Measurements from ENCODE around the gene RFESD.
"Not testable (repeated sequence)": the region's sequence is repeated elsewhere in the genome, so short reads cannot be mapped to it uniquely, and the experiment has no call there.

RFESD gene

DNA sequence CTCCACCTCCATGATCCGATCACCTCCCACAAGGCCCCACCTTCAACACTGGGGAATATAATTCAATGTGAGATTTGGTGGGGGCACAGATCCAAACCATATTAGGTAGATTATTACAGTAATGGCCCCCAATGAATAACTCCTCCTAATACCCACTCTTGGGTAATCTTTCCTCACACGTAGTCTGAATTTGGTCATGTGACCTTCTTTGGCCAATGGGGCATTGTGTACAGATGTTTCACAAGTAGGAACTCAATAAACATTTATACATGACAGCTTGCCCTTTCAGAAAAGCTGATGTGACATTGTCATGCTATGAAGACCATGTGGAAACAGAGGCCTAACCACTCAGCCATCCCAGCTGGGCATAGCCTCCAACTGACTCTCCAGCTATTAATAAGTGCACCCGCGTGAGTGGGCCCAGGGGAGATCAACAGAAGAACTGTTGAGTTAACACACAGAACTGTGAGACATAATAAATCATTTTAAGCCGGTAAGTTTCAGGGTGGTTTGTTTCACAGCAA lies 16.1 kb upstream of the RFESD start:
- no peak for DNase-seq

GRCh38 chr5:95631255-95631958 lies 15.2 kb upstream of the RFESD start:
- DNase-seq, result no peak

GRCh38 chr5:95631991-95632675 lies 14.4 kb upstream of the RFESD start:
- peak; percentile 87 for DNase-seq

- DNase-seq, result not testable (repeated sequence)
These were observed 13.6 kb upstream of the RFESD start for GRCh38 chr5:95632942-95633341.

DNA sequence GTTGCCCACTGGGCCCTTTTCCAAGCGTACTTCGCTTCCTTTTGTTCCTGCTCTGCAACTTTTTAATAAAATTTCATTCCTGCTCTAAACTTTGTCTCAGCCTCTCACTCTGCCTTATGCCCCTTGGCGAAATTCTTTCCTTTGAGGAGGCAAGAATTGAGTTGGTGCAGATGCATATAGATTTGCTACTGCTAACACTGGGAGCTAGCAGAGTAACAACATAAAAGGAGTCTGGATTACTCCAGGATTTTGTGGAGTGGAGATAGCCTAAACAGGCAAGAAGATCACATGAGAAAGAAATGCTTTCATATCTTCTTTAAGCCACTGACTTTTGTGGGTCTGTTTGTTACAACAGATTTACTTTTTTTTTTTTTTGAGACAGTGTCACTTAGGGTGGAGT lies 12.9 kb upstream of the RFESD start:
- DNase-seq, result no peak

GRCh38 chr5:95634081-95634480 lies 12.5 kb upstream of the RFESD start:
- DNase-seq, result no peak

DNA sequence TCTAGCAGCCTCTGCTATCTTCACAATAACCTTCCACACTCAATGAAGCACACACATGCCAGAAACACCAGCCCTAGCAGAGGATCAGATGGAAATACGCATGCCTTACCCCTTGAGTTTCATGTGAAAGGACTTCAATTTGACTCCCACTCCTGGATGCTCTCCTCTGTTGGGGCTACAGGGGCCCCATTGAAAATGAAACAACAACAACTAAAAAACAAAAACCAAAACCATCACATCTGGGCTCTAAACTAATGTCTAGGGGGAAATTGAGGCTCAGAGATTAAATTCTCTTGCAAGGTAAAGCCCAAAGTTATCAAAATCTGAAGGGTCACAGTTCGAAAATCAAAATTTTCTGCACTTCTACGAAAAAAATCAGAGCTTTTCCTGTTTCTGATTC lies 7.9 kb upstream of the RFESD start:
- no peak for DNase-seq

- no peak for DNase-seq
These were observed 4.8 kb upstream of the RFESD start for GRCh38 chr5:95641741-95642220.

DNA sequence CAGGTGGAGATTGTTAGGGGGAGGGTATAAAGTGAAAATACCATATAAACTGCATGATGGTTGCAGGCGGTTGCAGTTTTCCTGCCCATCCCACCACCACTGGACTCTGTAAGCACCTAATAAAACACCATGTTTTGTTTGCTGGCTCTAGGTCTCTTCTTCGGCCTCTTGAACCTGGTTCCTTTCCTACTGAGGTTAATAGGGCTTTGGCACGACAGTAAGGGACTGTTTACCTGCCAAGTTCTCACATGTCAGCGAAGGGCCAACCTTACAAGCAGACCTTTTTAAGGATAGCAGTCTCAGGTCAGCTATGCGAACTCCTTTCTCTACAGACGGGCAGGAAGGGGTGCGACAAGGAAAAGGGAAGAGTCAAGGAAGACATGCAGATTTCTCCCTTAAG lies 3.4 kb upstream of the RFESD start:
- DNase-seq, result no peak

- peak; percentile 76 for DNase-seq
These were observed 2.1 kb upstream of the RFESD start for GRCh38 chr5:95644351-95645042.

GRCh38 chr5:95646226-95646568 lies 380 bp upstream of the RFESD start:
- not testable (repeated sequence) for DNase-seq

DNA sequence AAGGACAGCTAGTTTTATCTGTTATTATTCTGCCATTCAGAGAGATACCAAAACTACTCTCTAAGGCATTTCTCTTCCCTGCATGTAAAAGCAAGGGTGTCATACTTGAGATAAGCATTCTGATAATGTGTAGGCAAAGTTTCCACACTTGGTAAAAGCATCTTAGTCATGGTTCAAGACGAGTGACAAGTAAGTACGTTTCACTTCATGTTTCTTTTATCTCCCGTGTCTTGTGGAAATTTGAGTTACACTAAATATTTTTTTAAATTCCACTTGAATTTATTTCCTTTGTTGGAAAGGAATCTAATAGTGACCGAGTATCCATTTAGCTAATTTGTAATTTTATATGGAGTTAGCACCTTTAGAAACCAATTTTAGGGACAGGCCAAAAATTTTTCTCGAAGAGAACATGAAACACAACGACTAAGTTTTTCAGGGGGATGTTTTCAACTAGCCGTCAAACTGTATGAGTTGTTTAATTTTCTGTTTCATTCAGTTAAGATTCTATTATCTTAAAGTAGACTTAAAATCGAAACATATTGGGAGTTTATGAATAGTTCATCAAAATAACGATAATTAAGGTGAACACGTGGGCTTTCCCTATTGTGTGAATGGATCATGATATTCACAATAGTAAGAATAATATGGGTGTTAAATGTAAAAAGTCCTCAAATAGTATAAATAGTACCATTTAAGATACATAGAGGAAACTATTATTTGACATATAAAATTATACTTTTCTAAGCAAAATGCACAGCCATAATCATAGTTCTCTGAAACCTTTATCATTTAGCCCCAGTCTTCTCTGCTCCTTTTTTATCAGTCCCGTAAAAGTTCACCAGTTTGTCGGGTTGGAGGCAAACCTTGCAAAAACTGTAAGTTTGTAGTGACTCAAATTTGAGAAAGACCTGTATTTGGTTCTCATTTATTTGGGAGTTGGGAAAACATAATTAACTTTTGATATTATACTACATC lies 1.6 kb downstream of the RFESD start:
- DNase-seq, result peak; percentile 10

- no peak for DNase-seq
These were observed 2.7 kb downstream of the RFESD start for GRCh38 chr5:95649274-95649673.

DNA sequence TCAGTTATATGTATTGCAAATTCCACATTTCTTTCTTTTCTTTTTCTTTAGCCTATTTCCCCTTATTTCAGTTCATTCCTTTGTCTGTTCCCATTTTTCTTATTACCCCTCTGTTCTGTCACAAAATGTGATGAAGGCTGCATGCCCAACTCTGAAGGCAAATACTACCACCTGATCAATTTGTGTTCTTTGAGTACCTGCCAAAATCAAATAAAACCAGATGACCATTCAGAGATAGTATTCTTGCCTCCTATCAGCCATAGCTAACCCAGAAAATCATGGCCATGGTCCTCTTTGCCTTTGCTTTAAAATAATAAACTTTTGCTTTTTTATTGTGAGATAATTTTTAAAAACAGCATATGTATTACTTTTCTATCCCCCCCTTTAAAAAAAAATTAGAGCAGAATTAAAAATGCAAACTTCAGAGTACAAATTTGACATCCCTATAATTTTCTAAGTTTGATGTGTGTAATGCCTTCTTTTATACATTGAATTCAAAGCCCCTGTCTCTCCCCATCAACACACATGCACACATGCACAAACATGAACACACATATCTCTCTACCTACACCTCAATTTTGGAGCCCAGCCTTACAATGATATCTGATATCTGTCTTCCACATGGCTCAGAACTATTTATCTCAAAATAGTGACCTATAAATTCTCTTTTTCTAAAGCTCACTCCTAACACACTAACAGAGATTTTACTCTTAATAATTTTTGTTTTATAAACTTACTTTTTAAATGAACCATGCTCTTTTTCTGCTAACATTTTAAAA lies 3.5 kb downstream of the RFESD start:
- DNase-seq, result no peak

GRCh38 chr5:95652849-95653248 lies 6.3 kb downstream of the RFESD start:
- DNase-seq, result no peak

DNA sequence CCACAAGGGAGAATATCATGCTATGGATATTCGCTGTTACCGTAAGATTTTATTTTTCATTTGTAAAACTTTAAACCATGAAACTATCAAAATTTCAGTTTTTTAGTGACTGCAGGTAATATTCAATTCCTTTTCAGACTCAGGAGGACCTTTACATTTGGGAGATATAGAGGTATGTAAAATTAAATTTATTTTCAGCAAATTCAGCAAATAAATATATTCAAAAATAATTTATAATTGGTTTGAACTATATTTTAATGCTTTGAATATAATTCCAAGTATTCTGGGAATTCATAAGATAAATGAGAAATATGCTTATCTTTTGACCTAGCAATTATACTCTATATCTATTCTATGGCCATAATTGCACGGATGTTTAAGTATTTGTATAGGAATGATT lies 7.6 kb downstream of the RFESD start:
- DNase-seq, result no peak

DNA sequence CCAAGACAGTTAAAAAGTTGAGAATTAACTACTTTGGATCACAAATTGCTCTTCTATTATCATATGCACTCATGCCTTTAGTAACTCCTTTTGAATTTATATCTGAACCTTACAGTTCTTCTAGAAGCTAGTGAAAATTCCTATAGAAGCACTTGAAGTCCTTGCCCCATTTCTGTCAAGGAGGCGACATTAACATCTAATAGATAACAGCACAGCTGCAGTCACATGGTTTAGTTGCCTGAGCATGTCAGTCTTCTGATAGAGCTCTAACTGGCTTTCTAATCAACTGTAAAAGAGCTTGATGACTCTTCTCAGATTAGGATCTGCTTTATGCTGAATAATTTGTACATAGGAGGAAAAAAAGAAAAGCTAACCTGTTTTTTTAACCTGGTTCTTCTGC lies 9.0 kb downstream of the RFESD start:
- DNase-seq, result no peak

- no peak for DNase-seq
These were observed 13.5 kb downstream of the RFESD start for GRCh38 chr5:95660060-95660459.

DNA sequence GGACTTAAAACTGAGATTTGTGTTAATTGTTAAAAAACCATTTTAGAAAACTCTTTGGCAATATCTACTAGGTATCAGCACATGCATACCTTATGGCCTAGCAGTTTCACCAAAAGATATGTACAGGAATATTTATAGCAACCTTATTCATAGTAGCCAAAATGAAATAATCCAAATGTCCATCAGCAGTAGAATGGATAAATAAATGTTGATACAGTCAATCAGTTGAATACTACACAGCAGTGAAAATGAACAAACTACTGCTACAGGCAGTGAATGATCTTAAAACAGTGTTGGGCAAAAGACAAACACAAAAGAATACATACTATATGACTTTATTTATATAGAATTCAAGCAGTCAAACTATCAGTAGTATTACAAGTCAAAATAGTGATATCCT lies 16.4 kb downstream of the RFESD start:
- no peak for DNase-seq

DNA sequence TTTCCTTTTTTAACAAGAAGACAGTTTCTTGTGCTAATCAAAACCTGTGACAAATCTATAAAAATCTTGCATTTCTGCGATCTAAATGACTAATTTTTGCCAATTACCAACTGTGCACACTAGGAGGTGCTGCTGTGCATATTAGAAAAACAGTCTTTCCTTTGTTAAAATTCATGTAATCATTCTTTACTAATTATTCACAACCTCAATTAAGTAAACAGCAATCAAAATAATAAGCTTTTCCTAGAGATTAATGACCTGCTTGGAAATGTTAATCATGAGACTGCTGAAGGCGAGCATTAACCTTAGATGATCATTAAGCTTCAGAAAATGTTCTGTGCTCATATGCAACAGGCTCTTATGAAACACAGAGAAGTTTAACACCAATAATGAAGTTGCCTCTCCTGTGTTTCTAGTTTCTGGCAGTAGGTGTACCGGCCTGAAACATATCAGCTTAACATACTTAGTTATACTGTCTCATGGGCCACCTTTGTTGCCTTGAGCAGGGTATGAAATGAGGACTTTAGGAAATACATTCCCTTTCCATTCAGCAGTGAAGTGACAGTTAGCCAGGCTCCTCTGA lies 17.7 kb downstream of the RFESD start:
- peak; percentile 59 for DNase-seq

DNA sequence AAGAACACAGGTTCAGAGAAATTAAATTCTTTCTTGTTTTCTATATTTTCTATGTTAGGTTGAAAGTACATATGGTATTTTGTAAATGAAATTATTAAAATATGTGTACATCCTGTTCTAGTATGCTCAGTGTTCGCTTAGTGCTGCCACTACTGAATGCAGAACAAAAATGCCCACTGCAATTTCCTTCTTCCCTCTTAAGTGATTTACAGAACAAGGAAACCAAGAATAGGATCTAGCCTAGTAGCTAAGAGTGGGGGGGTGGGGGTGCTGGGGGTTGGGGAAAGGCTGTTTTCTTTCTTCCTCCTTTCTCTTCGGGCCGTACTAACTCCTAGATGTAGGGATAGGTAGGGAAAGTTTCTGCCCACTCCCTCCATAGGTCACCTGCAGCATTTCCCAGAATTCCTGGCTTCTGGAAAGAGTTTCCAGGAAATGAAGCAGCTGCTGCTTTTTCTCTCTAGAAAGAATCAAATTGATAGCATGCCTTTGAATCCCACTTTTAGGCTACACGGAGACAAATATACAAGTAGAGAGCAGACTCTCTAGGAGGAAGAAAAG lies 20.6 kb downstream of the RFESD start:
- no peak for DNase-seq

Data from CD4-positive, alpha-beta T cell treated with Interleukin-17A for 1 hour (primary cell).